Measurements from ENCODE around the gene NEURL1.

NEURL1 gene

GRCh38 chr10:103612462-103613365 lies 119.2 kb downstream of the NEURL1 start:
- peak; percentile 41 for DNase-seq

DNA sequence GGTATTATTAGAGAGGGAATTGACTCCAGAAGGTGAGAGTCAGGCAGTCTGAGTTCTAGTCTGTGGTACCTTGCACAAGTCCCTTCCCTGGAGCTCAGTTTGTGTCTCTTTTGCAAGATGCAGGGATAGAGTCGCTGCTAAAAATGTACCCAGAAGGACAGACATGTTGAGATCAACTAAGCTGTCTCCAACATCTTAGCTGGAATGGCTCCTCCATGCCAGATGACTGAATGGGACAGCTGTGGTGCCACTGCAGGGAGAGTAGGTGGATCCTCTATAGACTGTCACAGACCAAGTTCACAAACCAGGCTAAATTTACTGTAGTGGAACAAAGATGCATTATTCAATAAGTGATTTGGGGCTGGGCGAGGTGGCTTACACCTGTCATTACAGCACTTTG lies 120.1 kb downstream of the NEURL1 start:
- no peak for DNase-seq

DNA sequence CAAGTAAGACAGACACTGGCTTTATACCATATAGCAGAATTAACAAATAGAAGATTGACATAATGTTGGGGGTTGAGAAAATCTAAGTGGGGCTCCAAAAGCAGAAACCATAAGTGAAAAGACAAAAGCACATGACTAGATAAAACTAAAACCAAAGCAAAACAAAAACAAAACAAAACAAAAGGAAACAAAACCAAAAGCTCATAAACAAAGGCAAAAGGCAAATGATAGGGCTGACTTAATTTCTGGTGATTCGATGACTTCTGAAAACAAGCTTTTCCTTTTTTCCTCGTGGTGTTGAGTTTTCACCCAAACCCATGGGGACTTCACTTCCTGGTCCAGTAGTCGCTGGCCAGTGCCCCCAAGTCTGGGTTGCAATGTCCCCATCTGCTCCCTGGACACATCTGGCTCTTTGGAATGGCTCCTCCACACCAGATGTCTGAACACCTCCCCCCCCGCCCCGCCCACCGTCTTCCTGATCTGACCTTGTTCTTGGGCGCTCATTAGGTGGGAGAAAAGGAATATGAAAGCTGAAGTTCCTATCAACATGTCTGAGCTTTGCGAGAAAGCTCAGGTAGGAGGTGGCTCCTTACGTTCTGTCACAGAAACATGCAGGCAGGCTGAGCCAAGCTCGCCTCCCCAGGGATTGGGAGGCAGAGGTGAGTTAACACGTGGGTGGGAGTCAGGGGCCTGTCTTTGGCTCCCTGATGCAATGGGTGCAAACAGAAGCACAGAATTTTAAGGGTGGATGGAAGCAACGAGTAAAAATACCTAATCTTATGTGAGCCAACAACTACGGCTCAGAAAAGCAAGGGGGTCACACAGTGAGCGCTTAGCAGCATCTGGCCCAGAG lies 121.0 kb downstream of the NEURL1 start:
- no peak for DNase-seq

DNA sequence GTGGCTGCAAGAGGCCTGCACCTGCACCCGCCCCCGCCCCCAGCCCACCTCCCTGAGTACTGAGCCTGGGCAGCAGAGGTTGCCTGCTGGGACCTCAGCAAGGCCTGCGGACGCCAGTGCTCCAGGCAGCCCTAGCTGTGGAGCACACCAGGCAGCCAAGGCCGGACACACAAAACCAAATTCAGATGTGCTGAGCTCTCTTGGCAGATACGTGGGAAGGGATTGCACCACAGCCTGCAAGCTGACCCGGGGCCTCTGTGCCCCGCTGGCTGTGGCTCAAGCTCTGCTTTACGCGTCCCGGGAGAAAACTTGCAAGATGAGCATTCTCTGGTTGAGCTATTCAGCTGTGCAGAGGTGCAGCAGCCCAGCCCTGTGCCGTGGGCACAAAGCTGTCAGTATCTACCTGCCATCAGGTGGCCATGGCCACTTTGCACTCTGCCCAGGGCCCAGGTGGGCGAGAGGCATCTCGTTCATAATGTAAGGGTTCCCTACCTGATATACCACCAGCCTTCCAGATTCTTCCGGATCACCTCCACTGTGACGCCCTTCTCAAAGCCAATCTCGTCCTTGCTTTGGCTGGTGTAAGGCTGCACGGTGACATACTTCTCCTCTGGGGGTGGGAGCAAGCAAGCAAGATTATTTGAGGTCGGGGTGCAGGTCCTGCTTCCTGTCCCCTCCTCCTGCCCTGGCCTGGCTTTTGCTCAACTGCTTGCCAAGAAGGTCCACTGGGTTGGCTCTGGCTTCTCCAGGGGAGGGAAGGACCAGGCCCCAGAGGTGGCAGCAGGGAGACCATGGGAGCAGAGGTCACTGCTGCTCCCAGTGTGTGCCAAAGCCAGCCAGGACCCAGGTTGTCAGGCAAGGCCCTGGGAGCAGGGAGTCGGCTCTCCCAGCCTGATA lies 123.4 kb downstream of the NEURL1 start:
- peak; percentile 87 for DNase-seq

- DNase-seq, result peak; percentile 14
Measured at GRCh38 chr10:103617602-103618385, 124.3 kb downstream of the NEURL1 start.

DNA sequence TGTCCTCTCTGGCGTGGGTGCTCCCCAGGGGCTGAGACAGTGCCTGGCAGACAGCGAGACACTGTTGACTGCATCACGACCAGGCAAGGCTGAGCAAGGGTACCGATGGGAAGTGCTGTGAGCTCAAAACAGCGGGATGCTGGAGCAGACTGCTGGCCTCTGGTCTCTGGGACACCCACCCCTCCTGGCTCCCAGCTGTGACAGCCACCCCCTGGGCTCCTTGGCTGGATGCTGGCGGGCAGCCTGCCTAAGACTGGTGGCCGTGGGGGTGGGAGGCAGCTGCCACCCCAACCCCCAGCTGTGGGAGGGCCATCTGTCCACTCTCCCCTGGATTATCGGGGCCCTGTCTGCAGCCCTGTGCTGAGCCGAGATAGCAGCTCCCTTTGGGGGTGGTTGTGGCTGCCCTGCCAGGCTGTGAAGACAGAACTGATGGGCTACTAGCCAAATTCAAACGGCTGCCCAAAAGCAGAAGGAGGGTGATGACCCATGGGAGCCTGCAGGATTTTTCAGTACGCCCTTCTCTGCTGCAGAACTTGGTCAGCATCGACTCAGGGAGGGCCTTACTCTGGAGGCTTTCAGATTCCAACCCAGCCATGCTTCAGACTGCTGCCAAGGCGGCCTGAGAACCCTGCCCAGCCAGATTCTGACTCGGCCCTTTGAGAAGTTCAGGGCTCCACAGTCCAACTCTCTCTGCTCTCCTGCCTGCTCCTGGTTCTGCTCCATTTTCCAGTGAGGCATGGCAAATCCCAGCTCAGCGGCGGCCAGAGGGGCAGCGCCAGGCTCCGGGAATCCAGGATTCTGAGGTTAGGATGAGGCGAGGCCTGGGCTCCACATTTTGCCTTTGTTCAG lies 125.3 kb downstream of the NEURL1 start:
- DNase-seq, result peak; percentile 65

DNA sequence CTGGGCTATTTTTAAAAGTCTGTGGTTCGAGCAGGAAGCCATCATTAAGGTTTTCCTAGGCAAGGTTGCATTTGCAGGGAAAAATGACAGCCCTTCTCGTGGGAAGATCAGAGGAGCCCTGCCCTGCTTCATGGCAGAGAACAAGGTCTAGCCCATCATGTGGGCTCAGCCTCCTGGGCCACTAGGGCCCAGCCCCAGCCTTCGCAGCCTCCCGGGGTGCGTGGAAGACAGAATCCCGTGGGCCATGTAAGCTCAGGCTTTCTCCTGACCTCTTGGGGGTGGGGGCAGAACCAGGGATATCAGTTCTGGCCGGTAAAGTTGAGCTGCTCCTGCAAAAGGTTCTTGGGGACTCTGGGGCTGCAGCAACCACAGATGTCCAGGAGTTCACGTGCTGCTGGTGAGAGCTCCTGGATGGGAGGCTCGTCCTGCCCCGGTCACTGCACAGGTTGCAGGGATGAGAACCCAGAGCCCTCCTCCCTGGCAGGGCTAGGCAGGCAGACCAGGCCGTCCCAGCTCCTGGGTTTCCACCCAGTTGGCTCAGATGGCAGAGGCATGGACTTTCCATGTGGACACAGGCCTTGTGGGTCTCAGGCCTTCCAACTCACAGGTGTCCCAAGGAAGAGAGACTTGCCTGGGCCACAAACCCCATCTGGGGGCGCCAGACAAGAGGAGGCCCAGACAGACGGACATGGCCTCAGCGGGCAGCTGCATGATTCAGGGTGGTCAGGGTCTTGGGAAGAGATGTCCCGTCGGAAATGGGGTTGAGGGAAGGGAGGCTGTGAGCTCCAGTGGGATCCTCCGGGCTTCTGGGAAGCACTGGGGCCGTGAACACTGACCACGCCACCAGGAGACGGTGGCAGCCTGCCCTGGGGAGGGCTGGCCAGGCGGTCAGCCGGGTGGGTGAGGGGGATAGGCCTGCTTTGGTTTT lies 126.2 kb downstream of the NEURL1 start:
- no peak for DNase-seq

DNA sequence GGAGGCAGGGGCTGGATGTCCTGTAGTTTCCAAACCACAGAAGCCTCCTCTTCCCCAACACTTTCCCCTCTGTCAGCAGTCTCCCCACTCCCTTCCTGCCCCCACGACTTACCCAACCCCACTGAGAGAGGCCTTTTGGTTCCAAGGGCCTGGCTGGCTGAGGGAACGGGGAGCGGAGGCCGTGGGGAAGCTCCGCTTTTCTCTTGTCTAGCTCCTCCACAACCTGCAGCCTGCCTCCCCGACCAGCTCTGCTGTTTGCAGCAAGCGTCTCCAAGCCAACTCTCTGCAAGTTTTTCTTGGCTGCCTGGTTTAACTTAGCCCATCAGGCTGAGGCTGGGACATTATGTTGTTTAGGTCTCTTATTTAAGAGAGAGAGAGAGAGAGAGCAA lies 126.8 kb downstream of the NEURL1 start:
- no peak for DNase-seq

GRCh38 chr10:103620891-103621782 lies 127.6 kb downstream of the NEURL1 start:
- no peak for DNase-seq

DNA sequence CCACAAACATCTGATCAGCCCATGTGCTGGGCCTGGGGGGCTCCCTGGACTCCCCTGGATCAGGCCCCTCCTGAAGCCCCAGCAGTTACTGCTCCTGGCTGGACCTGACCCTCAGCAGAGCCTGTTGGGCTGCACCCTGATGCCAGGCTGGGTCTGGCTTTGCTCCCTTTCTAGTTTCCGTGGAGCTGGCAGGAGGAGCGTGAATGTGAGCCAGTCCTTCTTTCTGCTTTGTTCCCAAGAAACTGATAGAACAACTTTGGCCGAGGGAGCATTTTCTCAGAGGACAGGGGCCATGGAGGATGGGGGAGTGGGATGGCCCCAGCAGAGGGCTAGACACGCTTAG lies 128.2 kb downstream of the NEURL1 start:
- no peak for DNase-seq

GRCh38 chr10:103622286-103622685 lies 128.8 kb downstream of the NEURL1 start:
- DNase-seq, result no peak

DNA sequence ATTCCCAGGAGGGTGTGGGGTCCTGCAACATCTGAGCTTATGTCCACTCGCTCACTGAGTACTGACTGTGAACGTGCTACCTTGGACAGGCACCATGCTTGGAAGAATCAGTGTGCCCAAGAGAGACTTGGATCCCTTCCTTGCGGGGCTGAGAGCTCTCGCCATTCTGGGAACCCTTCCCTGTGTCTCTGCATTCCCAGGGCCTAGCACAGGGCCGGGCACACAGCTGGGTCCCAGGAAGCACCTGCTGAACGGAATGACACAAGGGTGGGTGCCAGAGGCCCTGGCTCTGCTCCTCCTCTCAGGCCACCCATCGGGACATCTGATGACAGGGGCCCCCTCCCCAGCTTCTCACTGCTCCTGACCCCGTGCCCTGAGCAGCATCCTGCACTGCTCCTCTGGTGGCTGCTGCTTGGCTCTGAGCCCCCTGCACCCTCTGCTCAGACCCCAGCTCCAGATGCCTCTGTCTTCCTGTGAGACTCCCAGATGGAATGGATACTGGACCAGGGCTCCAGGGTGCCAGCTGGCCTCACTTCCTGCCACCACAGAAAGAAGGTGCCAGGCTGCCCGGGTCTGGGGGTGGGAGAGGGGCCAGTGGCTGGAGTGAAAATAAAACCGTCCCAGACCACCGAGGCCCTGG lies 129.6 kb downstream of the NEURL1 start:
- no peak for DNase-seq

DNA sequence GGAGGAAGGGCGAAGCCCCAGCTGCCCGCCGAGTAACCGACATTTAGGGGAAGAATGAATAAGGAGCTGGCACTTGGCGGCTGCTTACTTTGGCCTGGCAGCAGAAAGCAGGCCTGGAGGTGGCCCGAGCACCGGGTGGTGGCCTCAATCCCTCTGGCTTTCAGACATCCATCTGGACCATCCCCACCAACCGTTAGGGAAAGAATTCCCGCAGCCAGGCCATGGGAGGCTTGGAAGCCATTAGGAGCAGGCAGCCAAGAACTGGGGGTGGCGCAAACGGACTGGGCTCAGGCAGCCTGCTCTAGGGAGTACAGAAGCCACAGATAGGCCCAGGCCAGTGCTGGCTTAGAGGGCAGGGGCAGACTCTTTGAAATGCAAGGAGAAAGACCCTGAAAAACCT lies 132.7 kb downstream of the NEURL1 start:
- DNase-seq, result no peak

- no peak for DNase-seq
Measured at GRCh38 chr10:103627111-103627892, 133.8 kb downstream of the NEURL1 start.

- DNase-seq, result no peak
Measured at GRCh38 chr10:103627893-103628292, 134.4 kb downstream of the NEURL1 start.

- DNase-seq, result no peak
Measured at GRCh38 chr10:103629581-103629980, 136.1 kb downstream of the NEURL1 start.

- no peak for DNase-seq
Measured at GRCh38 chr10:103630156-103630555, 136.7 kb downstream of the NEURL1 start.

- no peak for DNase-seq
Measured at GRCh38 chr10:103632247-103632642, 138.7 kb downstream of the NEURL1 start.

Data from fibroblast of upper back skin (primary cell).